H1 (cell line): Measurements from ENCODE around the gene NXPH1. TPM values are rescaled to one million over a fixed set of nuclear protein-coding genes. Genes with fewer than 3 reads are reported as not detected.

Source experiments
- CTCF ChIA-PET: fragments of 300-600 bp; sonication (Branson Sonifier 250); formaldehyde crosslinking; loops from one replicate; lab custom pipeline; 2021; ENCODE audit not compliant: partially characterized antibody; lab: Charles Lee
- POLR2A ChIA-PET: fragments of 300-600 bp; sonication (Branson Sonifier 250); formaldehyde crosslinking; loops from one replicate; lab custom pipeline; 2021; ENCODE audit warnings: inconsistent platforms; ENCODE audit not compliant: partially characterized antibody; lab: Charles Lee
- DNase-seq, 2 experiments: peaks; one replicate each; pipeline versions ENCODE4 v3.0.0 to v3.0.0-alpha.2; 2010 to 2022; ENCODE audit warnings: low spot score in 2 of 2, low read depth in 1 of 2, mixed read lengths in 1 of 2
- FAIRE-seq: peaks from 2 replicates; lab custom pipeline; 2011; peaks lifted over from hg19 to GRCh38; lab: Jason Lieb, UNC
- H2AFZ ChIP-seq: 2 replicates; pipeline ENCODE4 v1.8.1; 2012; ENCODE audit warnings: low read length, inconsistent platforms
- H2AK5ac ChIP-seq: 2 replicates; pipeline ENCODE4 v1.6.1; 2013; ENCODE audit warnings: low read depth, low read length
- H2BK120ac ChIP-seq: replicated peaks from 2 replicates; pipeline ENCODE3; 2013; ENCODE audit warnings: low read depth, low read length, inconsistent platforms
- H2BK12ac ChIP-seq: 2 replicates; pipeline ENCODE4 v1.6.1; 2013; ENCODE audit warnings: low read depth, low read length
- H2BK15ac ChIP-seq: 2 replicates; pipeline ENCODE4 v1.6.1; 2013; ENCODE audit warnings: low read length
- H2BK20ac ChIP-seq: 2 replicates; pipeline ENCODE4 v1.6.1; 2013; ENCODE audit warnings: low read length
- H2BK5ac ChIP-seq: 2 replicates; pipeline ENCODE4 v1.6.1; 2013; ENCODE audit warnings: low read depth, low read length
- H3K14ac ChIP-seq: 2 replicates; pipeline ENCODE4 v1.6.1; 2013; ENCODE audit warnings: inconsistent platforms; ENCODE audit not compliant: insufficient read length
- H3K18ac ChIP-seq: 2 replicates; pipeline ENCODE4 v1.6.1; 2013; ENCODE audit warnings: low read length; ENCODE audit errors: extremely low read depth
- H3K23ac ChIP-seq: 2 replicates; pipeline ENCODE4 v1.6.1; 2013; ENCODE audit warnings: inconsistent platforms; ENCODE audit not compliant: insufficient read length
- H3K23me2 ChIP-seq: 2 replicates; pipeline ENCODE4 v1.6.1; 2013; ENCODE audit warnings: low read depth, low read length
- H3K27ac ChIP-seq: 2 replicates; pipeline ENCODE4 v1.6.1; 2011; ENCODE audit warnings: low read depth, low read length, inconsistent platforms
- H3K27me3 ChIP-seq, 4 experiments: replicated peaks in 1 of 4; 1 replicate in 1 of 4; 2 replicates in 3 of 4; pipeline versions ENCODE4 v1.6.1 to v1.8.1; 2011 to 2013; ENCODE audit warnings: low read length in 3 of 4, mild to moderate bottlenecking in 3 of 4, inconsistent platforms in 2 of 4, mixed read lengths in 2 of 4, moderate library complexity in 1 of 4; ENCODE audit not compliant: control insufficient read depth in 3 of 4, insufficient read depth in 3 of 4; ENCODE audit errors: extremely low read depth in 1 of 4
- H3K36me3 ChIP-seq, 4 experiments: 2 replicates each; pipeline versions ENCODE4 v1.6.1 to v1.8.1; 2011 to 2013; ENCODE audit warnings: mild to moderate bottlenecking in 4 of 4, low read length in 3 of 4, moderate library complexity in 2 of 4, control low read depth in 1 of 4, inconsistent platforms in 1 of 4; ENCODE audit not compliant: insufficient read depth in 4 of 4, control insufficient read depth in 2 of 4
- H3K4ac ChIP-seq: replicated peaks from 2 replicates; pipeline ENCODE3; 2013; ENCODE audit warnings: low read length, low read depth, mixed read lengths, inconsistent platforms; ENCODE audit not compliant: insufficient read length
- H3K4me1 ChIP-seq, 4 experiments: replicated peaks in 1 of 4; 1 replicate in 1 of 4; 2 replicates in 3 of 4; pipeline versions ENCODE4 v1.6.1 to v1.8.1; 2011 to 2013; ENCODE audit warnings: low read length in 3 of 4, inconsistent platforms in 2 of 4, mixed read lengths in 1 of 4; ENCODE audit not compliant: insufficient read depth in 4 of 4, control insufficient read depth in 3 of 4
- H3K4me2 ChIP-seq, 2 experiments: 2 replicates each; pipeline versions ENCODE4 v1.6.1 to v1.8.1; 2011 to 2013; ENCODE audit warnings: low read depth in 2 of 2, low read length in 2 of 2, control low read depth in 1 of 2, inconsistent platforms in 1 of 2, mild to moderate bottlenecking in 1 of 2; ENCODE audit not compliant: insufficient read depth in 1 of 2
- H3K4me3 ChIP-seq, 4 experiments: fragments of 200-600, 300-600 bp in 1 of 4; sonication (generic), shearing (Covaris generic), sonication (Bioruptor Twin) in 1 of 4; 2 replicates each; pipeline versions ENCODE4 v1.5.1 to v1.8.1; 2011 to 2016; ENCODE audit warnings: low read length in 4 of 4, low read depth in 3 of 4, control low read depth in 2 of 4, inconsistent platforms in 2 of 4, mild to moderate bottlenecking in 2 of 4, mixed read lengths in 1 of 4, moderate library complexity in 1 of 4; ENCODE audit not compliant: insufficient read depth in 2 of 4; ENCODE audit errors: extremely low read depth in 1 of 4
- H3K56ac ChIP-seq: replicated peaks from 2 replicates; pipeline ENCODE3; 2013; ENCODE audit warnings: low read depth, mild to moderate bottlenecking, mixed read lengths, low read length, inconsistent platforms; ENCODE audit not compliant: insufficient read length
- H3K79me1 ChIP-seq: 2 replicates; pipeline ENCODE4 v1.6.1; 2013; ENCODE audit warnings: low read depth, low read length, control low read depth
- H3K79me2 ChIP-seq, 2 experiments: 2 replicates each; pipeline versions ENCODE4 v1.6.1 to v1.8.1; 2012 to 2013; ENCODE audit warnings: low read length in 2 of 2, mild to moderate bottlenecking in 2 of 2, inconsistent platforms in 1 of 2; ENCODE audit not compliant: insufficient read depth in 2 of 2, control insufficient read depth in 1 of 2
- H3K9ac ChIP-seq, 4 experiments: replicated peaks in 1 of 4; 1 replicate in 1 of 4; 2 replicates in 3 of 4; pipeline versions ENCODE4 v1.6.1 to v1.8.1; 2011 to 2013; ENCODE audit warnings: low read depth in 3 of 4, low read length in 3 of 4, control low read depth in 2 of 4, mild to moderate bottlenecking in 2 of 4, moderate library complexity in 2 of 4, inconsistent platforms in 1 of 4; ENCODE audit errors: extremely low read depth in 1 of 4
- H3K9me3 ChIP-seq, 2 experiments: 2 replicates each; pipeline versions ENCODE4 v1.6.1 to v1.8.1; 2012 to 2013; ENCODE audit warnings: mild to moderate bottlenecking in 2 of 2, moderate library complexity in 2 of 2, control low read depth in 1 of 2, inconsistent platforms in 1 of 2, low read depth in 1 of 2, low read length in 1 of 2, mixed read lengths in 1 of 2; ENCODE audit not compliant: insufficient read depth in 2 of 2
- H4K20me1 ChIP-seq, 2 experiments: replicated peaks in 1 of 2; 2 replicates each; pipeline versions ENCODE3 to v1.8.1; 2011 to 2013; ENCODE audit warnings: inconsistent platforms in 2 of 2, low read length in 2 of 2, mild to moderate bottlenecking in 1 of 2; ENCODE audit not compliant: insufficient read depth in 2 of 2, control insufficient read depth in 1 of 2
- H4K5ac ChIP-seq: 2 replicates; pipeline ENCODE4 v1.6.1; 2013; ENCODE audit warnings: low read length, low read depth, mixed read lengths, inconsistent platforms; ENCODE audit not compliant: insufficient read length
- H4K8ac ChIP-seq: 2 replicates; pipeline ENCODE4 v1.8.0; 2013; ENCODE audit warnings: mild to moderate bottlenecking, moderate library complexity, low read length, inconsistent platforms; ENCODE audit not compliant: insufficient read depth; ENCODE audit errors: extremely low read depth
- H4K91ac ChIP-seq: replicated peaks from 2 replicates; pipeline ENCODE3; 2013; ENCODE audit warnings: low read length, mixed read lengths, inconsistent platforms; ENCODE audit not compliant: insufficient read length
- CBX8 ChIP-seq: fragments of 300-800, 300-1000 bp; sonication (generic); IDR thresholded peaks from 2 replicates; pipeline ENCODE4 v1.7.1; 2016; ENCODE audit warnings: low read depth, low read length, borderline replicate concordance
- CEBPB ChIP-seq: IDR thresholded peaks from 2 replicates; pipeline ENCODE4 v1.6.1; 2012; ENCODE audit warnings: low read depth, low read length
- CHD2 ChIP-seq: IDR thresholded peaks from 2 replicates; pipeline ENCODE4 v1.6.1; 2012; ENCODE audit warnings: low read length, improper control_type of control experiment
- CREB1 ChIP-seq: IDR thresholded peaks from 2 replicates; pipeline ENCODE4 v1.6.1; 2012; ENCODE audit warnings: inconsistent platforms
- CTBP2 ChIP-seq: IDR thresholded peaks from 2 replicates; pipeline ENCODE4 v1.7.0; 2011; ENCODE audit warnings: borderline replicate concordance, mild to moderate bottlenecking, moderate library complexity, mixed read lengths, low read length; ENCODE audit not compliant: insufficient read depth, insufficient read length
- EGR1 ChIP-seq: IDR thresholded peaks from 2 replicates; pipeline ENCODE4 v1.6.1; 2011; ENCODE audit warnings: low read depth, low read length, borderline replicate concordance
- HDAC6 ChIP-seq: IDR thresholded peaks from one replicate; pipeline ENCODE4 v1.7.1; 2012; ENCODE audit warnings: low read depth, mild to moderate bottlenecking, inconsistent platforms, low read length, moderate library complexity
- NRF1 ChIP-seq: IDR thresholded peaks from 2 replicates; pipeline ENCODE4 v1.6.1; 2011; ENCODE audit warnings: mild to moderate bottlenecking, low read depth, low read length, improper control_type of control experiment
- RAD21 ChIP-seq, 2 experiments: IDR thresholded peaks in 1 of 2; conservative IDR thresholded peaks in 1 of 2; 2 replicates each; pipeline ENCODE4 v1.6.1; 2011; ENCODE audit warnings: low read depth in 2 of 2, low read length in 2 of 2, improper control_type of control experiment in 1 of 2, inconsistent platforms in 1 of 2, mild to moderate bottlenecking in 1 of 2, moderate library complexity in 1 of 2
- SP2 ChIP-seq: IDR thresholded peaks from 2 replicates; pipeline ENCODE4 v1.6.1; 2012; ENCODE audit warnings: mild to moderate bottlenecking, low read length, inconsistent platforms
- TAF7 ChIP-seq: optimal IDR thresholded peaks from 2 replicates; pipeline ENCODE3; 2011; ENCODE audit warnings: low read depth, mild to moderate bottlenecking, inconsistent platforms, low read length, moderate library complexity, borderline replicate concordance
- WGBS, 2 experiments: shearing (Covaris generic) in 1 of 2; methylation state at CpG; one replicate each; pipeline versions ENCODE4 v1.1.6 to v1.1.7; 2013 to 2015; ENCODE audit warnings: low lambda C conversion rate in 2 of 2, mixed read lengths in 2 of 2, inconsistent platforms in 1 of 2, low coverage in 1 of 2, missing lambda C conversion rate in 1 of 2; ENCODE audit not compliant: insufficient replicate concordance in 2 of 2, insufficient coverage in 1 of 2, insufficient read length in 1 of 2; ENCODE audit errors: extremely low coverage in 1 of 2, missing lambda C conversion rate in 1 of 2; 5-methylcytosine and 5-hydroxymethylcytosine counted together
- polyA plus RNA-seq, 7 experiments: library from polyadenylated mRNA; depleted of rRNA in 3 of 7; stranded (reverse) in 5 of 7; unstranded in 2 of 7; fragments of >200 nt in 5 of 7; fragments of 200-250 nt in 2 of 7; gene quantifications; 1 replicate in 5 of 7; 2 replicates in 1 of 7; 4 replicates in 1 of 7; pipeline versions ENCODE4 v1.2.1 to v1.2.3, GENCODE V29; 2011 to 2013; ENCODE audit warnings: missing spikeins in 2 of 7, mixed read lengths in 2 of 7
- total RNA-seq: library from RNA; stranded (reverse); fragmentation: NEBNext Ultra II Directional; extraction: Animal tissue kit (Norgen Biotek cat#: 25700); gene quantifications from 2 replicates; pipeline ENCODE4 v1.2.1, GENCODE V29; 2021
- TF ChIP-seq, protein P1 (sequence below): IDR thresholded peaks from 2 replicates; pipeline ENCODE4 v1.6.1; 2011; ENCODE audit warnings: low read depth, mild to moderate bottlenecking, low read length; ENCODE audit not compliant: insufficient read depth

Gene NXPH1
- total and polyA plus RNA-seq, 2 of the 8 experiments (the other 6 are each of a cell fraction or from before 2014, with no cell fraction given), result 0.14 to 1.0 TPM

DNA sequence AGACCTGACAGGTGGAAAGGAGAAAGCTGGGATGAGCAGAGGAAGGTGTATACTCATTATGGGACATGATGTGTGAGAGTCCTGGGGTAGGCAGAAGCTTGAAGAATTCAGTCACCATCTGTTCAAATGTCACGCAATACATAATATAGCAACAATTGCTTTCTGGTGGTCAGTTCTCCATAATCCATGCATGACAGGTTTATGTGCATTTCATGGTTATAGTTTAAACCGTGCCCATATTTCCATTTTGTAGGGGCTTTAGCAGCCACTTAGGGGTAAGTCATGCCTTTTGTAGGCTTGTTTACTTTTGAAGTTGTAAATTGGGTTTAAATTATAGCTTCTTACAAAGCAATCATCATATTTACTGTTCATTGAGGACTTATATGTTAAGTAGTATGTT is 158.8 kb downstream of the NXPH1 start:
- H2BK5ac ChIP-seq, result no peak overlapping the region
- H3K23me2 ChIP-seq, result no peaks in the 10 kb centered on the region
- H4K91ac ChIP-seq, result no peak overlapping the region
- no peaks in the 10 kb centered on the region for H3K27me3 ChIP-seq
- H2AK5ac ChIP-seq, result no peak overlapping the region
- no peak overlapping the region for H3K56ac ChIP-seq
- no peak overlapping the region for H4K8ac ChIP-seq
- no peak for FAIRE-seq
- no peak overlapping the region for H3K4ac ChIP-seq
- no peak overlapping the region for H2BK12ac ChIP-seq
- no peak for DNase-seq
- H2BK20ac ChIP-seq, result no peak overlapping the region
- no peak overlapping the region for H3K18ac ChIP-seq
- no peaks in the 10 kb centered on the region for H3K36me3 ChIP-seq
- no peak overlapping the region for H4K5ac ChIP-seq
- no peak overlapping the region for H3K27ac ChIP-seq
- WGBS, 2 experiments, result 94% methylated on average over 2 of the region's 2 CpGs; no CpG with 5 or more reads in 1 of the 2 experiments
- H2AFZ ChIP-seq, result no peak overlapping the region
- no peaks in the 10 kb centered on the region for H3K79me2 ChIP-seq
- no peak overlapping the region for H3K9ac ChIP-seq
- no peak overlapping the region for H2BK15ac ChIP-seq
- no peak overlapping the region for H3K14ac ChIP-seq
- H3K79me1 ChIP-seq, result no peaks in the 10 kb centered on the region
- POLR2A ChIA-PET, result interaction anchor here (0.6 kb wide), 1 partner anchor 49 kb away, joined by 4 read pairs; no protein-coding TSS in a partner anchor
- CTCF ChIA-PET, result interaction anchor here (0.7 to 1.3 kb wide), 4 partner anchors 11 to 148 kb away, joined by 3 to 4 read pairs (median 3); no protein-coding TSS in a partner anchor
- H4K20me1 ChIP-seq, result no peaks in the 10 kb centered on the region
- no peak overlapping the region for H3K23ac ChIP-seq
- H3K4me2 ChIP-seq, result no peak overlapping the region
- H3K4me1 ChIP-seq, result no peaks in the 10 kb centered on the region
- no peak overlapping the region for H3K4me3 ChIP-seq
- no peak overlapping the region for H2BK120ac ChIP-seq
- no peaks in the 10 kb centered on the region for H3K9me3 ChIP-seq
- TF ChIP-seq CTBP2 (no peak), CBX8 (no peak), NRF1 (no peak), HDAC6 (no peak), EGR1 (no peak), CREB1 (no peak), RAD21 (IDR thresholded peaks at IDR 0.05 in 1 of 2, conservative IDR thresholded peaks at IDR 0.05 in 1 of 2; ENCODE audit: low read depth in 2 of 2, low read length in 2 of 2) (no peak), SP2 (no peak), CHD2 (no peak), CEBPB (no peak), TAF7 (no peak)
- TF ChIP-seq, protein P1, sequence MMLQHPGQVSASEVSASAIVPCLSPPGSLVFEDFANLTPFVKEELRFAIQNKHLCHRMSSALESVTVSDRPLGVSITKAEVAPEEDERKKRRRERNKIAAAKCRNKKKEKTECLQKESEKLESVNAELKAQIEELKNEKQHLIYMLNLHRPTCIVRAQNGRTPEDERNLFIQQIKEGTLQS, result no peak
